GOT3 (cell line): ENCODE results near the gene OR8A1.

Experiments used
- DNase-seq: peaks from one replicate; lab custom pipeline; 2025; ENCODE audit warnings: mixed read lengths; lab: John Stamatoyannopoulos, UW

The OR8A1 gene

GRCh38 chr11:124569697-124570096, at the start of gene OR8A1:
Gene OR8A1, plus strand, starts transcription at chr11:124569997. Its CDS starts 123 bp downstream, at chr11:124570120.
- no peak for DNase-seq

- no peak for DNase-seq
These were observed 49.3 kb upstream of the OR8A1 start for GRCh38 chr11:124520550-124520854.

DNA sequence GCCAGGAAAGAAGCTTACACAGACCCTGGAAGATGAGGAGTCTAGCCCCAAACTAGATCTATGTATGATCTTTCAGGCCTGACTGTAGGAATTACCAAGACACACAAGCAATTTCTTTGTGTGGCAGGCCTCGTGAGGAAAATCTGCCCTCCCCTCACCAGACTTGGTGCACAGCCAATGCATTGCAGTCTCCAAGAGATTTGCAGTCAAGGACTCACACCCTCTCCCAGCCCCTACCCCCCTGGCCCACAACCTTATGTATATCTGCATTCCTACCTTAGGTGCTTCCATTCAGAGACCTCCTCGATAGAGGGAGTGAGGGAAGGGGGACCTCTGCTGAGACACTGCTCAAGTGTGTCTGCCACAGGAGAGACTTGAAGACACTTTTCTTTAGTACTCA, 36.2 kb upstream of the OR8A1 start:
- DNase-seq: no peak

- DNase-seq: no peak
These were observed 35.7 kb upstream of the OR8A1 start for GRCh38 chr11:124534051-124534450.

DNA sequence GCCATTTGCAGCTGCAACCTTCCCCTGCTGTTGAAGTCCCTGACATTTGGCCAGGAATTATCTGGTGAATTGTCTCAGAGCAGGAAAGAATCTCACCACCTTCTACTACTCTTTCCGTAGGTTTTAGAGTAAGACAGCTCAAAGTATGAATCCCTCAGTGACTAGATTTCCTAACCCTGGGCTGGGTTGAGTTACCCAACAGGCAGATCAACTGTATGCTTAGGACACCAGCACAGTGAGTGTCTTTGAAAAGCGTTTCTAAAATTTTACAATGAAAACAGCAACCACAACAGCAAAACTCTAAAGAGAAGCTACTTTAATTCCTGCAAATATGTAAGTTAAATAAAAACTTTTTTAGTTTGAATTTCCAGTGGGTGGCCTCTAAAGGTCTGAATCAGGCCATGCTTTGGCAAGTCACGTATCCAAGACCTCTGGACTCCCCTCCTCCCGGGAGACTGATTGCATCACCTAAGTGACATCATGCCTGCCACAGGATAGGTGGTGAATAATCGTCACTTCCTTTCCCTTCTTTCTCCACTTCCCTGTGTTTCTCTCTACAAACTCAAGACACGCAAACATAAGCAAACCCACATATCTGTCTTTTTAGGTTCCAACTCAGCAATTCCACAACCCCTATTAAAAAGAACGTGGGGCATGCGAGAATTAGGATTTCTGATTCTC, 34.1 kb upstream of the OR8A1 start:
- no peak for DNase-seq

DNA sequence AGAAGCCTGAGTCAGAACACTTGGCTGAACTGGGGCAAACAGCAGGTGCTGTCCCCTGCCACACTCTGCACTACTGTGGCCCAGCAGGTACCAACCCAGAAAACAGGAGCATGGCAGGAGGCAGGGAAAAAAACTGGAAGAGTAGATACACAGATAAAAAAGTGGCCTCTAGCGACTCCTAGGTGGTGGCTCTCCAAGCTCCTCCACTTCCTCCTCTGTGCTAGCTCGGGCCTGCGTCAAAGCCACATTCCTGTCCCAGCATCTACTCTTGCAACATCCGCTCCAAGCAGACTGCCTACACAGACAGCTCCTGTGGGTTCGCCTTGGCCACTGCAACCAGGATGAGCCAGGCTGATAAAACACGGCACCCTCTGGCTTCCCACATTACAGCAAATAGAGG, 33.3 kb upstream of the OR8A1 start:
- no peak for DNase-seq

- no peak for DNase-seq
These were observed 31.8 kb upstream of the OR8A1 start for GRCh38 chr11:124538019-124538418.

DNA sequence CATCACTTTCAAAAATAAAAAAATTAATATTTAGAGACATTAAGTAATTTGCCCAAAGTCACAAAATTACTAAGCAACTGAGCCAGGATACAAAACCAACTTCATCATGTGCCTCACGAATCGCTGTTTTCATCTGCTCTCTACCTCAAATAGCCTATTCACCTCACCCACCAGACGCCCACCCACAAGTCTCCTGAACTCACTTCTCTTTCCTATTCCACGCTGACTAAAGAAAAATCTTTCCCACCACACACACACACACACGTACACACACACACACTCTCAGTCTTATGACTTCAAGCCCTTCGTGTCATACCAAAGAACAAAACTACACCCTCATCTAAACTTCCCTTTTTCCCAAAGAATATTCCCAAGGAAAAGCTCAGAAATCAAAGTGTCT, 28.6 kb upstream of the OR8A1 start:
- DNase-seq: no peak

DNA sequence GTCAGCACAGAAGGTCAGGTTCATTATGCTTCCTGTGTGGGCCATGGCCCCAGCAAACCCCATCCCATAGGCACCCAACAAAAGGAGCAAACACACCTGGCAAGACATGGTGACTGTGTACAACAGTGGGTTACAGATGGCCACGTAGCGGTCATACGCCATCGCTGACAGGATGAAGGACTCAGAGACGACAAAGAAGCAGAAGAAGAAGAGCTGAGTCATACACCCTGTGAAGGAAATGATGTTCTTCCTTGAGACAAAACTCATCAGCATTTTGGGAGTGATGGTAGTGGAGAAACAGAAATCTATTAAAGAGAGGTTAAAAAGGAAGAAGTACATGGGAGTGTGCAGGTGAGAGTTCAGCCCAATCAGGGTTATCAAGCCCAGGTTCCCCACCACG, 26.7 kb upstream of the OR8A1 start:
- no peak for DNase-seq

DNA sequence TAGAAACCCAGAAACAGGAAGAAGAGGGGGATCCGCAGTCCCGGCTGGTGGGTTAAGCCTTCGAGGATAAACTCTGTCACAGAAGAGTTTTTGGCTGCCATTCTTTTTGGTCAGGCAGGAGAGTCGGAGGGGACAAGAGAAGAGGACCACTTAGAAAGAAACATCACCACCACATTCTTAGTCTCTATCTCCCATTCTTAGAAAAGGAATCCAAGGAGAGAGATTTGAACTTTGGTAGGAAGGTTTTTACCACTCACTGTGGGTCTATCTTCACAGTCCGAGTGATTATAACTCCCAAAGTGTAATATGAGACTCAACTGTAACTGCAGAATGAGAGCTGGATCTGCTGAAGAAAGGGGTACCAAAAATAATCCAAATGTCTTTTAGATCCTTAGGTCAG, 26.2 kb upstream of the OR8A1 start, which contains the start of gene OR8B12:
OR8B12 (minus strand) TSS at position 101 of the 400 bp plus-strand sequence; CDS start at position 101, 0 bp downstream.
- no peak for DNase-seq

DNA sequence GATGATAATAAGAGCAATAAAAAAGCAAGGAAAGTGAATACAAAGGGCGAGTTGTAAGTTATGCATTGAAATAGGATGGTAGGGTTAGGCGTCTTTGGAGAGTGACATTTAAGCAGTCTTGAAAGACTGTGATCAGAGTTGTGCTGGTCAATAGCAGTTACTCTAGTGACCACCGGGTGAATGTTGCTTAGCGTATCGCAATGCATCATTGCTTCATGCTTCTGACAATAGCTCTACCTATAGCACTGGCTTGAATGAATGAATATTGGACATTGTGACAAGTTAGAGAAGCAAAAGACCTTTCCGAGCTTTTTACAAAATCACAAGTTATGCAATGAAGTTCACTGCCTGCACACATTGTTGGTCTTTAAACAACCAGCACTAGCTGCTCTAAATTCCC, 18.6 kb upstream of the OR8A1 start:
- no peak for DNase-seq

DNA sequence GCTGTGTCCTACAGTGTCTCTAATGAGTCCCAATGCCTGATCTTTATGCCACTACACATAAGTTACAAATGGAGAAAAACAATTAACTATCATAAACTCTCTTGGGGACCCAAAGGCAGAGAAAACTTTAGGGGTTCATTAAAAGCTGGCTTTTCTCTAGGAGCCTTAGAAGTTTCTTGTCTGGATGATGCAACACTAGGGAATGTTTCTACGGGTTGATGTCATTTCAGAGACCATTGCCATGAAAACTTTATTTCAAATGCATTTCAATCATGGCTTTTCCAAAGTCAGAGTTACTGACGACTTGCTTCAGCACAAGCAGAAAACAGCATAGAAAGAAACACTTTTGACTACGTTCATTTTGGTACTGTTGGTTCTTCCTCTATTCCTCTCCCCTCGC, 17.8 kb upstream of the OR8A1 start:
- no peak for DNase-seq

DNA sequence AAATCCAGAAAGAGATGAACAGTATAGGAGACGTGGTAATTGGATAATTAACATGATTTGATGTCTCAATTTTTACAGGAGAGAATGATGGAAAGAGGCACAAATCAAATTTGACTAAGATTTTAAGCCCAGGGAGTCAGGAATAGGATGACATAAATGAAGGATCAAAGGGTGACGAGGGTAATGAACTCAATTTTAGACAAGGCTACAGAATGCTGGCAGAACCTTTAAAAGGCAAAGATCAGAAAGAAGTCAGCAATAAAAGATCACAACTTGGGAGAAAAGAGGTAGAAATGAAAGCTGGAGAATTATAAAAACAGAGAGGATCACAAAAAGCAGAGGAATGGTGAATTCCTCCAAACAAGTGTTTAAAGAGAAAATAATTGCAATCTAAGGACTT, 13.0 kb upstream of the OR8A1 start:
- DNase-seq: no peak

- DNase-seq: no peak
These were observed 363 bp downstream of the OR8A1 start for GRCh38 chr11:124570160-124570559.

DNA sequence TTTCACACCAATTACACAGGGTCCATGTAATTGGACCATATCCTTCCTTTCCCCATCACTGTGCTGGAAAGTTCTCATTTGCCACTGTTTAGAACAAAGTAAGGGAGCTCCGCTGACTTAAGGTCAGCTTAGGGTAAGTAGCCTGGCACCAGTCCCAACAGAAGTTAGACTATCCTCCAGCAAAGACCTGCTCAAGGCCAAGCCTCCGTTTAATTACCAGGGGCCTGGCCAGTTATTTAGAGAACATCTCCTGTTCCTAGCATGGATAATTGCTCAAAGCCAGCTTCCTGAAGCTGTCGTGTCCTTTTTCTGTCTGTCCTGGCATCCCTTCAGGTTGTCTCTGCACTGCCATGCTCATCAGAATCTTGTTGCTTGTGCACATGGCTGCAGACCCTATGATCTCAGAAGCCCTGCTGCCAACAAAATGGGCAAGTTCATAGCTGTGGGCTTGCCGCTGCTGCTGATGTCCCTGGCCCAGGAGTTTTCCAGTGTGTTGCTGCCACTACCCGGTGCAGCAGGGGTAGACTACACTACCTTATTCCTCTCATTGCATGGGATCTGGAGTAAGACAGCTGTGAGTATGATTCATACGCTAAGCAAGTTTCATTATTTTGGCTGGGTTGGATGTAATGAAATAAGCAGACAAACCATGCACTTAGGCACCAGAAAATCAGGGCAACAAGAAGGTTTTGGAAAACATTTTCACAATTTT, 8.1 kb downstream of the OR8A1 start:
- DNase-seq: no peak

- no peak for DNase-seq
These were observed 9.0 kb downstream of the OR8A1 start for GRCh38 chr11:124578761-124579160.

DNA sequence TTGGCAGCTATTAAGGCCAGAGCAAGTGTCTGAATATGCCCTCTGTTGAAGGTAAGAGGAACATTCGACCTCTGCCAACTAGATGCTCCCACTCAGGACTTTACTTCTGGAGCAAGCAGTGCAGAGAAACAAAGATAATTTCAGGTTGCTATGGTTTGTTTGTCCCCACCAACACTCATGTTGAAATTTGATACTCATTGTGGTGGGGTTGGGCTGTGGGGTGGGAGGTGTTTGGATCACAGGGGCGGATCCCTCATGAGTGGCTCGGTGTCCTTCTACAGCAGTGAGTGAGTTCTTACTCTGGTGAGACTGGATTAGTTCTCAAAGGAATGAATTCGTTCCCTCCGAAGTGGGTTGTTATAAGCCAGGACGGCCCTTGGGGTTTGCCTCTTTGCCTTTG, 12.0 kb downstream of the OR8A1 start:
- no peak for DNase-seq

DNA sequence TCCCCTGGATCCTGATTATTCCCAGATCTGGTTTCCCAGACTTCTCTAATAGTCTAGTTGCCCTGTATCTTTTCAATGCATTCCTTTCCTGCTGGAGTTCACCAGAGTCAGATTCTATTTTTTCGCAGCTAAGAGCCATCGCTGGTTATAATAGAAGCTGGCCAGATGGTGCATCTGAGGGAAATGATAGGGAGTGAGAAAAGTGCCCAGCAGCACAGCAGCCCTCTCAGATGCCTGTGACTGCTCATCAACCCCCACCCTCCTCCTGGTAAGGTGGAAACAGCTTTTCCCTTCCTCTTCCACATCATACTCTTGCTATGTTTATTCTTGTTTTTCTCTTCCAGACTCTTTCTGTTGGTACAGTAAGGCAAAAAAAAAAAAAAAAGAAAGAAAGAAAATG, 12.8 kb downstream of the OR8A1 start:
- no peak for DNase-seq

- no peak for DNase-seq
These were observed 14.0 kb downstream of the OR8A1 start for GRCh38 chr11:124583781-124584180.

DNA sequence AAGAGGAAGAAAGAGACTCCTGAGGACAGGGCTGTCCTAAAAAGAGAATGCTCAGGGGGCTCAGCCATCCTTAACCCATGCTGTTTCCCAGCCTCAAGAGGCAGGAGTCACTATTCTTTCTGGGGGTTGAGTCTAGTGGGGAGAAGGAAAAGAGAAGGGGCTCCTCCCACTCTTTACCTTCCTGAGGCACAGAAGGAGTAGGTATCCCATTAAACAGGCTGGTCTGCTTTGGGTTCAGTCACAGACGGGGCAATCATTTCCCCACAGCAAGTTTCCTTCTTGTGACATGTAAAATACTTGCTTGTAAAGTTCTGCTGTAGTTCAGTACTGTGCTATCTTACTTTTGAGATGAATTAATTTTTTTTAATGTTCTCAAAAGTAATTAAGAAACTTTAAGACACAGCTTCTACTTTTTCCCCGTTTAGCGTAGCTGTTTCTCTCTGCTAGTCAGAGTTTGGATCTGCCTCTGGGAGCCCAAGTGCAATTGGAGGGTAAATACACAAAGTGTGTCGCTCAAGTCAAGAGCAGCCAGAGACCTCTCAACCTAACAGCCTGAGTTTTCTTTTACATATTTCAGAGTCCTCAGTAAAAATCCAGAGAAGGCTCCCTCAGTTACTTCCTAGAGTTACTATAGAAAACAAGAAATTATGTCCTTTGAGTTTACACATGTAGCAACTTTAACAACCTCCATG, 15.0 kb downstream of the OR8A1 start:
- DNase-seq: no peak

DNA sequence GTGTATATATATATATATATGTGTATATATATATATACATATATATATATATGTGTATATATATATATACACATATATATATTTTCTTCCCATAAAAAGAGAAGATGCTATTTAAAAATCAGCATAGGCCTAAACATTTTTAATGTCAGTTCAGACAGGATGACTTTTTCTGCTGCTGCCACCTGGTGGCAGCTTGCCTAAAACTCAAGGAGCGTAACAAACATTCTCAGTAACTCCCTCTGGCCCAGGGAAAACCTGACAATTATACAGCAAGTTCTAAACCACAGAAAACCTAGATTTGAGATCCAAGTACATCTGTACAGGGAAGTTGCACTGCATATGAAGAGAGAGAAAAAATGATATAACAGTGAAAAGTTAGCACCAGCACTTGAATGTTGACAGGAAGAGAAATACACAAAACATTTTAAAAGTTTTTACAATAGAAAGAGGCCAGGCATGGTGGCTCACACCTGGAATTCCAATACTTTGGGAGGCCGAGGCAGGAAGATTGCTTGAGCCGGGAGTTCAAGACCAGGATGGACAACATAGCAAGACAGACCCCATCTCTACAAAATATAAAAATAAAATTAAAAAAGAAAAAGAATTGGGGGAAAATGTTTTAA, 16.6 kb downstream of the OR8A1 start:
- DNase-seq: no peak

DNA sequence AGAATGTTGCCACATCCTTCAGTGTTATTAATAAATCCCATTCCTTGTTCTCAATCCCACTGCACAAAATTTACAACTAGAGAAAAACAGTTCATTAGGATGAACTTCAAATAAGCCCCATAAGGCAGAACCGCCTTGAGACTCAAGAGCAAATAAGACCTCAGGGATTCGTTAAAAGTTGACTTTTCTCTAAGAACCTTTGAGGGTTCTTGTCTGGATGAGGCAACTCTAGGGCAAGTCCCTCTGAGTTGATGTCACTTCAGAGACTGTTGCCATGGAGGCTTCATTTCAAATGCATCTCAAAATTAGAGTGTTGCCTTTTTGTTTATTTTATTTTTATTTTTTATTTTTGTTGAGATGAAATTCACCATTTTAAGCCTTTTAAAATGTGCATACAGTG, 21.6 kb downstream of the OR8A1 start:
- no peak for DNase-seq

DNA sequence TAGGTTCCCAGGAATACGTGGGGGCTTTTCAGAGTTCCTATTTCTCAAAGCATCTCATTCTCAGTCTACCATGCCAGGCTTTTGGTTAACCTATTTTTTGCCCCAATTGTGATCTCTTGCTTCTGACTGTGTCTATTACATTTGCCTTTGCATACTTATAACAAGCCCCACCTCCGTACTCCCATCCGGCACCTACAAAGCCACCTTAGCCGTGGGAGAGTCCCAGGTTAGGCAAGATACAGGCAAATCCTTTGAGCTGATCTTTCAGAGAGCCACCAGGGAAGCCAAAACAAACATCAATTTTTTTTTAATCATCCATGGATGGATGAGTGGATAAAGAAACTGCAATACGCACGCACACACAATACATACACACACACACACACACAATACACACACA, 22.8 kb downstream of the OR8A1 start:
- DNase-seq: no peak
